Measurements from ENCODE around the gene DRP2. TPM values are rescaled to one million over a fixed set of nuclear protein-coding genes. Genes with fewer than 3 reads are reported as not detected.
A peak's percentile ranks its signal among the peaks of the same experiment; 100 is the strongest.
"Not testable (repeated sequence)": the region's sequence is repeated elsewhere in the genome, so short reads cannot be mapped to it uniquely, and the experiment has no call there.

Gene DRP2
- total RNA-seq, 1 experiment from 2014 or later: 0.64 TPM

DNA sequence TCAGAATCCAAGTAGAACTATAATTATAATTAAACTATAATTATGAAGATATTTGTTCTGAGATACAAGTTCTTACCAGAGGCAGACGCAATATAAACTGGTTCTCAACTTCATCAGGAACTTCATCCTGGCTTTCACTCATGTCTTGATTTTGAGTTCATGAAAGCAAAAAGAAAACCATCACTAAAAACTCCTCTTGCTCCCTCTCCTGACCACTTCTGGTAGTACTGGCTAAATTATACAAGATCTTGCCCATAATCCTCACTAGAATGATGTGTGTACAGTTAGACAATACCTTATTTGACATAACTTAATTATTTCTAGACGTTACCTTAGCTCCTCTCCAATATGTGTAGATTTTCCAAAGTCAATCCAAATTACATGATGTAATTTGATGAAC is 67.8 kb downstream of the DRP2 start:
- Histone ChIP-seq H3K9me3 (ENCODE audit: control insufficient read depth in 1 of 2, insufficient read depth in 1 of 2, low read depth in 1 of 2, low read length in 2 of 2) (no peaks in the 10 kb centered on the region), H3K27me3 (ENCODE audit: insufficient read depth, low read length) (no peaks in the 10 kb centered on the region), H3K36me3 (ENCODE audit: control insufficient read depth in 1 of 2, insufficient read depth in 2 of 2, low read length in 2 of 2) (no peaks in the 10 kb centered on the region), H3K9ac (ENCODE audit: low read length) (no peak overlapping the region), H3K4me2 (ENCODE audit: low read length) (no peak overlapping the region), H3K4me3 (replicated peaks in 1 of 2; ENCODE audit: low read depth in 1 of 2, low read length in 2 of 2) (no peak overlapping the region), H4K20me1 (ENCODE audit: insufficient read depth) (no peaks in the 10 kb centered on the region), H2AFZ (ENCODE audit: low read depth, low read length, poor library complexity, severe bottlenecking) (no peak overlapping the region), H3K79me2 (ENCODE audit: insufficient read depth, low read length) (no peaks in the 10 kb centered on the region), H3K9me2 (ENCODE audit: insufficient read depth) (no peaks in the 10 kb centered on the region), H3K27ac (ENCODE audit: low read depth, low read length) (no peak overlapping the region), H3K4me1 (ENCODE audit: control insufficient read depth in 1 of 2, insufficient read depth in 2 of 2, low read length in 2 of 2) (no peaks in the 10 kb centered on the region)
- CTCF ChIA-PET: no interaction called here
- RAD21 ChIA-PET (ENCODE audit: low non-redundant PET in 1 of 2, low total read pairs in 2 of 2, uncharacterized antibody in 2 of 2, unreplicated experiment in 2 of 2): no interaction called here
- POLR2A ChIA-PET: no interaction called here
- peak; percentile 49; the same call in 1 of the 2 replicates for ATAC-seq
- no TSS peak for BruUV-seq (replicated peaks)
- intact Hi-C loops (cut with micrococcal nuclease): loop anchor here (2.0 to 10.0 kb wide), 2 partner anchors 393 to 603 kb away; no protein-coding TSS in a partner anchor
- peak; percentile 10 for DNase-seq (ENCODE audit: low read depth, low spot score)
- TF ChIP-seq EZH2 (IDR thresholded peaks at IDR 0.05) (no peak), ZFX (IDR thresholded peaks at IDR 0.05) (no peak), RAD21 (IDR thresholded peaks at IDR 0.05; ENCODE audit: low read depth) (peak; percentile 52)
- TF ChIP-seq, protein P1, sequence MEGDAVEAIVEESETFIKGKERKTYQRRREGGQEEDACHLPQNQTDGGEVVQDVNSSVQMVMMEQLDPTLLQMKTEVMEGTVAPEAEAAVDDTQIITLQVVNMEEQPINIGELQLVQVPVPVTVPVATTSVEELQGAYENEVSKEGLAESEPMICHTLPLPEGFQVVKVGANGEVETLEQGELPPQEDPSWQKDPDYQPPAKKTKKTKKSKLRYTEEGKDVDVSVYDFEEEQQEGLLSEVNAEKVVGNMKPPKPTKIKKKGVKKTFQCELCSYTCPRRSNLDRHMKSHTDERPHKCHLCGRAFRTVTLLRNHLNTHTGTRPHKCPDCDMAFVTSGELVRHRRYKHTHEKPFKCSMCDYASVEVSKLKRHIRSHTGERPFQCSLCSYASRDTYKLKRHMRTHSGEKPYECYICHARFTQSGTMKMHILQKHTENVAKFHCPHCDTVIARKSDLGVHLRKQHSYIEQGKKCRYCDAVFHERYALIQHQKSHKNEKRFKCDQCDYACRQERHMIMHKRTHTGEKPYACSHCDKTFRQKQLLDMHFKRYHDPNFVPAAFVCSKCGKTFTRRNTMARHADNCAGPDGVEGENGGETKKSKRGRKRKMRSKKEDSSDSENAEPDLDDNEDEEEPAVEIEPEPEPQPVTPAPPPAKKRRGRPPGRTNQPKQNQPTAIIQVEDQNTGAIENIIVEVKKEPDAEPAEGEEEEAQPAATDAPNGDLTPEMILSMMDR (IDR thresholded peaks at IDR 0.05 in 2 of 3, conservative IDR thresholded peaks at IDR 0.05 in 1 of 3; ENCODE audit: borderline replicate concordance in 1 of 3, insufficient read depth in 1 of 3, low read depth in 2 of 3, low read length in 2 of 3): peak; percentile 28 to 42 (median 36); a peak in 5 of 6 replicates

DNA sequence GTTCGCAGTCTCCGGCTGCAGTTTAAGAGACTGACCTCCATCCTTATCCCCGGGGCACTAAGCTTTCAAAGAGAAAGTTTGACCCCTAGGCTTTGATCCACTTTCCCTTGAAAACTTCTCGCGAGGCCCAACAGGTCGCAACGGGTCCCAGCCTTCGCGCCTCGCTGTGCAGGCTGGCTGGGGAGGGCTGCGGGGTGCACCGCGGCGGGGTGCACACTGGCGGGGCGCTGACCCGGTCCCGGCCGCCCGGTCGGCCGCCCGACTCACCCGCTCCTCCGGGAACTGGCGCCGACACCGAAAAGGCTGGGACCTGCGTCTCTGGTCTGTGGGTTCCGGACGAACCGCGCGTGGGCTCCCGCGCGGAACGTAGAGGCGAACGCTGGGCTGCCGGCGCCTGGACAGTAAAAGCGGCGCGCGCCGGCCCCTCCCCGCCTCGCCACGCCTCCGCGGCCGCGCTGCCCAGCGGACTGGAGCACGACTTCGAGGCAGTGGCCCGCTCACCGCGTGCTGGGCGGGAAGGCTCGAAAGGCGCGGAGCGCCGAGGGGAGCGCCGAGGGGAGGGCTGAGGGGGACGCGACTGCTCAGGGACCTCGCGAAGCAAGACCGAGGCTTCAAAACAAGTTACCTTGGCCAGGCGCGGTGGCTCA is 71.5 kb downstream of the DRP2 start, which contains the start of gene TAF7L:
Gene TAF7L, minus strand, starts transcription at position 378 of the 647 bp plus-strand sequence. CDS start 3,791 bp downstream, outside the sequence.
- ChIA-PET POLR2A (no interaction called here), RAD21 (ENCODE audit: low non-redundant PET in 1 of 2, low total read pairs in 2 of 2, uncharacterized antibody in 2 of 2, unreplicated experiment in 2 of 2) (no interaction called here), CTCF (no interaction called here)
- Histone ChIP-seq H3K9me3 (ENCODE audit: control insufficient read depth in 1 of 2, insufficient read depth in 1 of 2, low read depth in 1 of 2, low read length in 2 of 2) (no peaks in the 10 kb centered on the region), H3K4me2 (ENCODE audit: low read length) (no peak within 1 kb of the TSS), H3K9me2 (ENCODE audit: insufficient read depth) (no peaks in the 10 kb centered on the region), H3K36me3 (ENCODE audit: control insufficient read depth in 1 of 2, insufficient read depth in 2 of 2, low read length in 2 of 2) (no peaks in the 10 kb centered on the region), H3K4me3 (replicated peaks in 1 of 2; ENCODE audit: low read depth in 1 of 2, low read length in 2 of 2) (no peak within 1 kb of the TSS), H3K9ac (ENCODE audit: low read length) (no peak within 1 kb of the TSS), H3K27me3 (ENCODE audit: insufficient read depth, low read length) (no peaks in the 10 kb centered on the region), H3K27ac (ENCODE audit: low read depth, low read length) (no peak within 1 kb of the TSS), H2AFZ (ENCODE audit: low read depth, low read length, poor library complexity, severe bottlenecking) (no peak within 1 kb of the TSS), H4K20me1 (ENCODE audit: insufficient read depth) (no peaks in the 10 kb centered on the region), H3K79me2 (ENCODE audit: insufficient read depth, low read length) (no peaks in the 10 kb centered on the region), H3K4me1 (ENCODE audit: control insufficient read depth in 1 of 2, insufficient read depth in 2 of 2, low read length in 2 of 2) (no peaks in the 10 kb centered on the region)
- no TSS peak for BruUV-seq (replicated peaks)
- TF ChIP-seq POLR2A (IDR thresholded peaks at IDR 0.05; ENCODE audit: borderline replicate concordance, extremely low read depth, insufficient read depth, insufficient read length): no peak
- no peak for TF ChIP-seq EZH2phosphoT487 (IDR thresholded peaks at IDR 0.05; ENCODE audit: borderline replicate concordance)
- ATAC-seq (no peak), DNase-seq (ENCODE audit: low read depth, low spot score) (no peak)
- intact Hi-C loops (cut with micrococcal nuclease): no loop called here

DNA sequence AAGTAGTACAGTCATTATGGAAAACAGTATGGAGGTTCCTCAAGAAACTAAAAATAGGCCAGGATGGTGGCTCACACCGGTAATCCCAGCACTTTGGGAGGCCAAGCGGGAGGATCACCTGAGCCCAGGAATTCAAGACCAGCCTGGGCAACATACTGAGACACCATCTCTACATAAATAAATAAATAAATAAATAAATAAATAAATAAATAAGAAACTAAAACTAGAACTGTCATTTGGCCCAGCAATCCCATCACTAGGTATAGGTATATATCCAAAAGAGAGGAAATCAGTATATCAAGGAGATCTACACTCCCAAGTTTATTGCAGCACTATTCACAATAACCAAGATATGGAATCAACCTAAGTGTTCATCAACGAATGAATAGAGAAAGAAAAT is 76.0 kb downstream of the DRP2 start:
- H3K36me3 ChIP-seq (ENCODE audit: control insufficient read depth in 1 of 2, insufficient read depth in 2 of 2, low read length in 2 of 2); CTCF ChIA-PET; POLR2A ChIA-PET; H3K4me2 ChIP-seq (ENCODE audit: low read length); RAD21 ChIA-PET (ENCODE audit: low non-redundant PET in 1 of 2, low total read pairs in 2 of 2, uncharacterized antibody in 2 of 2, unreplicated experiment in 2 of 2); H3K4me3 ChIP-seq (replicated peaks in 1 of 2; ENCODE audit: low read depth in 1 of 2, low read length in 2 of 2); DNase-seq (ENCODE audit: low read depth, low spot score); H3K9me3 ChIP-seq (ENCODE audit: control insufficient read depth in 1 of 2, insufficient read depth in 1 of 2, low read depth in 1 of 2, low read length in 2 of 2); H2AFZ ChIP-seq (ENCODE audit: low read depth, low read length, poor library complexity, severe bottlenecking); H3K27ac ChIP-seq (ENCODE audit: low read depth, low read length); H3K4me1 ChIP-seq (ENCODE audit: control insufficient read depth in 1 of 2, insufficient read depth in 2 of 2, low read length in 2 of 2); BruUV-seq (replicated peaks); H3K27me3 ChIP-seq (ENCODE audit: insufficient read depth, low read length); ATAC-seq; H3K9ac ChIP-seq (ENCODE audit: low read length); H3K9me2 ChIP-seq (ENCODE audit: insufficient read depth); H4K20me1 ChIP-seq (ENCODE audit: insufficient read depth); H3K79me2 ChIP-seq (ENCODE audit: insufficient read depth, low read length); intact Hi-C loops (cut with micrococcal nuclease): not testable (repeated sequence)
